ENCODE results near the gene GPM6B.

- TF ChIP-seq POLR2A (IDR thresholded peaks at IDR 0.05; ENCODE audit: extremely low read depth, insufficient read length) (no peak), CTCF (IDR thresholded peaks at IDR 0.05; ENCODE audit: low read depth, low read length) (no peak), MYC (IDR thresholded peaks at IDR 0.05; ENCODE audit: low read depth, low read length) (no peak)
Observed at GRCh38 chrX:13845721-13846378, 29.0 kb upstream of the GPM6B start.

All from NB4 (cell line).